Measurements from ENCODE around the gene PTPRK.
"Not testable (repeated sequence)": the region's sequence is repeated elsewhere in the genome, so short reads cannot be mapped to it uniquely, and the experiment has no call there.

PTPRK gene

DNA sequence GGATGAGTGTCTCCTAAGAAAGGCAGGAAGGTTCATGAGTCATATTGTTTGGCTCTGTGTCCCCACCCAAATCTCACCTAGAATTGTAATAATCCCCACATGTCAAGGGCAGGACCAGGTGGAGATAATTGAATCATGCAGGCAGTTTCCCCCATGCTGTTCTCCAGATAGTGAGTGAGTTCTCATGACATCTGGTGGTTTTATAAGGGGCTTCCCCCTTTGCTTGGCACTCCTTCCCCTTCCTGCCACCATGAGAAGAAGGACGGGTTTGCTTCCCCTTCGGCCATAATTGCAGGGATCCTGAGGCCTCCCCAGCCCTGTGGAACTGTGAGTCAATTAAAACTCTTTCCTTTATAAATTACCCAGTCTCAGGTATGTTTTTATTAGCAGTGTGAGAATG is 542.2 kb downstream of the PTPRK start:
- not testable (repeated sequence) for H3K4me1 ChIP-seq (ENCODE audit: control insufficient read depth, insufficient read depth, low read length); H3K9me3 ChIP-seq (replicated peaks; ENCODE audit: low read length); H3K9ac ChIP-seq (ENCODE audit: low read depth, low read length); H3K4me2 ChIP-seq (ENCODE audit: low read length); H3K4me3 ChIP-seq (ENCODE audit: low read length); H3K27me3 ChIP-seq (ENCODE audit: control insufficient read depth, insufficient read depth, low read length)
- H3K36me3 ChIP-seq (ENCODE audit: insufficient read depth, low read length) = peaks cover 40% of the 10 kb centered on the region

DNA sequence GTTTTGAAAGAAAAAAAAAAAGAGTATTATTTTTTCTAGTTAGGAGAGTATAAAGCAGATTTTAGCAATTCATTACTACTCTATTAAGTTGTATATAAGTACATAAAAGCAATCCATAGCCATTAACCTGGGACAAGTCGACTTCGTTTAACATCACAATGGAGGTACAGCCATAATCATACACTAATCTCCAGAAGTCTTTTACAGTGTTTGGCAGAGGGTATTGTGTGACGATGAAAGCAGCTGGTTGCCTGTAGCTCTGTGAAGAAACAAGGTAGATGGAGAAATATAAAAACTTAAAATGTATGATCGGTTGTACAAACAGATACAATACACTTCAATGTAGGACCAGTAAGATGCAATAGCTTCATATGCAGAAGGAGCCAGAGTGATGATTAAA is 543.6 kb downstream of the PTPRK start:
- Histone ChIP-seq H3K4me3 (ENCODE audit: low read length) (no peak overlapping the region), H3K4me2 (ENCODE audit: low read length) (no peak overlapping the region), H3K9ac (ENCODE audit: low read depth, low read length) (no peak overlapping the region), H3K36me3 (ENCODE audit: insufficient read depth, low read length) (peaks cover 44% of the 10 kb centered on the region), H3K27me3 (ENCODE audit: control insufficient read depth, insufficient read depth, low read length) (no peaks in the 10 kb centered on the region), H3K4me1 (ENCODE audit: control insufficient read depth, insufficient read depth, low read length) (peaks cover 8% of the 10 kb centered on the region), H3K9me3 (replicated peaks; ENCODE audit: low read length) (no peaks in the 10 kb centered on the region)

DNA sequence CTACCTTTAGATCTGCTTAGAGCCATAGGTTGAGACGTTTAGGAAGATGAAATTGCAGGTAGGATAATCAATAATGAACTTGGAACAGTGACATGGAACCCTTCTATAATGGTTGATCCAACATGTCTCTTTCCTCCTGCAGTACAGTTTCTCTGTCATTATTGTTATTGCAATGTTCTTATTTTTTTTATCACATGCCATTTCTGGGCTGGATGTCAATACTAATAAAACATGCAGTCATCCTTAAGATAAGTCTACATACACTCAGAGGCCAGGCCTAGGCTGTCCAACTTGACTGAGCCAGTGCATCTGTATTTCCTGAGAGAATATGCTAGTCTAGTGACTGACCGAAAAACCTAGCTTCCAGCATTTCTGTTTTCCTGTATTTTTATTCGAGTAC is 544.3 kb downstream of the PTPRK start:
- no peak overlapping the region for H3K4me2 ChIP-seq (ENCODE audit: low read length)
- H3K36me3 ChIP-seq (ENCODE audit: insufficient read depth, low read length) = peaks cover 46% of the 10 kb centered on the region
- no peaks in the 10 kb centered on the region for H3K27me3 ChIP-seq (ENCODE audit: control insufficient read depth, insufficient read depth, low read length)
- H3K4me3 ChIP-seq (ENCODE audit: low read length) = no peak overlapping the region
- H3K4me1 ChIP-seq (ENCODE audit: control insufficient read depth, insufficient read depth, low read length) = peaks cover 11% of the 10 kb centered on the region
- no peaks in the 10 kb centered on the region for H3K9me3 ChIP-seq (replicated peaks; ENCODE audit: low read length)
- H3K9ac ChIP-seq (ENCODE audit: low read depth, low read length) = no peak overlapping the region

DNA sequence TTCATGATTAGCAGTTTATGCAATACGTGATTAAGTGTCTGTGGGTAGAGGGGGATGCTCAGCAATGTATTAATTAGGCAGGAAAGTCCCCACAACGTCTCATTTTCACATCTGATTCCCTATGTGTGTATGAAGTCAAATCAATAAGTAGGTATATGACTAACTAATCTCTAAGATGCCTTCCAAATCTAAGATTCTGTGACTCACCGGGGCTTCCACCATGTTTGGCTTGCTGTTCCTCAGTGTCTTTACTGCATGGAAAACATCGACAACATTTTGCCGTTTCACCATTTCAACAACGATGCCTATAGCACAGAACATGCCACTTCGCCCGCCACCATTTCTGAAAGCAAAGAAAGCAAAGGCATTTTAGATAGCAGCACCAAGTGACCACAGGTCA is 547.6 kb downstream of the PTPRK start:
- H3K36me3 ChIP-seq (ENCODE audit: insufficient read depth, low read length) = peaks cover 37% of the 10 kb centered on the region
- H3K4me2 ChIP-seq (ENCODE audit: low read length) = no peak overlapping the region
- H3K4me1 ChIP-seq (ENCODE audit: control insufficient read depth, insufficient read depth, low read length) = peaks cover 11% of the 10 kb centered on the region
- H3K9me3 ChIP-seq (replicated peaks; ENCODE audit: low read length) = no peaks in the 10 kb centered on the region
- H3K9ac ChIP-seq (ENCODE audit: low read depth, low read length) = no peak overlapping the region
- H3K27me3 ChIP-seq (ENCODE audit: control insufficient read depth, insufficient read depth, low read length) = no peaks in the 10 kb centered on the region
- no peak overlapping the region for H3K4me3 ChIP-seq (ENCODE audit: low read length)

DNA sequence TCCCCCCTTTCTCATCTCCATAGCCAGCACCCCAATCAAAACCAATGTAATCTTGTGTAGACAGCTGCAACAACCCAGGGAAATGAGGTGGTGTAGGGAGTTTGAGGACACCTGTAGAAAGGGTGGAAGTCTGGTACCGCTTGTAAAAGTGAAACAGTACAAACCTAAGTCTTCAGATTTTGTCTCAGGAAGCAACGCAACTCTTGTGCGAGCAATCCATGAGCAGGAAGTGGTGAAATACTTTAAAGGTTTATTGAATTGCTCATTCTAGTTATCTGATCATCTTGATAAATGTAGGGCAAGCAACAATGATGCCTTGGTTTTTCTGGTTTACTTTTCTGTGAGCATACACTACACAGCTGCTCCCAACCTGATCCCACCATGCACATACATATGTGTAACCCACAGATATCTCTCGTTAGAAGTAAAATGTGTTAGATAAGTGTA is 548.4 kb downstream of the PTPRK start:
- H3K36me3 ChIP-seq (ENCODE audit: insufficient read depth, low read length) = peaks cover 28% of the 10 kb centered on the region
- no peak overlapping the region for H3K9ac ChIP-seq (ENCODE audit: low read depth, low read length)
- no peaks in the 10 kb centered on the region for H3K9me3 ChIP-seq (replicated peaks; ENCODE audit: low read length)
- H3K4me3 ChIP-seq (ENCODE audit: low read length) = no peak overlapping the region
- peaks cover 11% of the 10 kb centered on the region for H3K4me1 ChIP-seq (ENCODE audit: control insufficient read depth, insufficient read depth, low read length)
- no peaks in the 10 kb centered on the region for H3K27me3 ChIP-seq (ENCODE audit: control insufficient read depth, insufficient read depth, low read length)
- peak overlapping the region; percentile 64 for H3K4me2 ChIP-seq (ENCODE audit: low read length)

DNA sequence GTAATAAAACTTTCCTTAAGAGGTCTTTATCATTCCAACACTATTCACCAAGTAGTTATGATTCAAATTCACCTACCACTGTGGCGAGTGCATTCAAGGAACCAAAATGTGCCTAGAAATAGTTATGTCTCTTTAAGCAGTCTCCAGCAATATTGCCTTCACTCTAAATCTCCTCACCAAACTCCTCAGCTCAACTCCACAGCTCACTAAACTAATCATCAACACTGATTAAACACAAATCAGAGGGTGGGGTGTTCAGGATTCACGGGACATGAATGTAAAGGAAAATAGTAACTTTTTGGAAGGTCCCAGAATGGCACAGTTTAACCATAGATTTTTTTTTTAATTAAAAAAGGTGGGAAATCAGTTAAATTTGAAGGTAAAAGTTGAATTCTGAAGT is 549.0 kb downstream of the PTPRK start:
- no peak overlapping the region for H3K9ac ChIP-seq (ENCODE audit: low read depth, low read length)
- no peak overlapping the region for H3K4me2 ChIP-seq (ENCODE audit: low read length)
- no peaks in the 10 kb centered on the region for H3K27me3 ChIP-seq (ENCODE audit: control insufficient read depth, insufficient read depth, low read length)
- H3K4me3 ChIP-seq (ENCODE audit: low read length) = no peak overlapping the region
- H3K4me1 ChIP-seq (ENCODE audit: control insufficient read depth, insufficient read depth, low read length) = peaks cover 11% of the 10 kb centered on the region
- H3K9me3 ChIP-seq (replicated peaks; ENCODE audit: low read length) = no peaks in the 10 kb centered on the region
- H3K36me3 ChIP-seq (ENCODE audit: insufficient read depth, low read length) = peaks cover 22% of the 10 kb centered on the region

DNA sequence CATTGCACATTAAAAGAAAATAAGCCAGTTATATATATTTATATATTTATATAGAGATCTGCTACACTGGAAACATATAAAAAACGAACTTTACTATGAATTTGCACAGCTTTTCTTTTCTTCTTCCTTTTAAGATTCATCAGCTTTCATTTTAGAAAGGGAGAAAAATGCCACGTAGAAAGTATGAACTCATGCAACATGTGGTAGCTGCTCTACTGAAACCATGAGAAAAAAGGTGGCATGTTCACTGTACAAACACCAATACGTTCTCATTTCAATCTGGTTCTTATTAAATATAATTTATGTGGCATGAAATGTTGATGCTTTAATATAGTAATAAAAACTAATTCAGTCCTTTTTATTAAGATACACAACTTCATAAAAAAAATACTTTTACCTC is 550.7 kb downstream of the PTPRK start:
- H3K4me2 ChIP-seq (ENCODE audit: low read length) = no peak overlapping the region
- peaks cover 11% of the 10 kb centered on the region for H3K4me1 ChIP-seq (ENCODE audit: control insufficient read depth, insufficient read depth, low read length)
- peaks cover 17% of the 10 kb centered on the region for H3K36me3 ChIP-seq (ENCODE audit: insufficient read depth, low read length)
- no peaks in the 10 kb centered on the region for H3K27me3 ChIP-seq (ENCODE audit: control insufficient read depth, insufficient read depth, low read length)
- H3K9me3 ChIP-seq (replicated peaks; ENCODE audit: low read length) = no peaks in the 10 kb centered on the region
- no peak overlapping the region for H3K9ac ChIP-seq (ENCODE audit: low read depth, low read length)
- no peak overlapping the region for H3K4me3 ChIP-seq (ENCODE audit: low read length)

DNA sequence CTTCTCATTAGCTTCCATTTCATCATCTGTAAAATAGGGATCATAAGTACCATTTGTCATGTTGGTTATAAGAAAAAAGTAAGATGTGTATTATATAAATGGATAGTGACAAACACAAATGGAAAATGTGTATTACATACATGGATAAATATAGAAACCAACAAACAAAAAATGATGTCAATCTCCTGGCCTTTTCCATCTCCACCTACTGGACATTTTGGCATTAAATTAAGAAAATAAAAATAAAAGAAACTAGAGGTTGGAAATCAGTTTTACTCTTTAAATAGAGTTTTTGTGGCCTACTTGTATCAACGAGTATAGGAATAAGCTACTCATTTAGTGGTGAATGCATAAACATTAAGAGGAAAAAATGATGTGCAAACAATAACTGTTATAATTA is 552.0 kb downstream of the PTPRK start:
- peaks cover 11% of the 10 kb centered on the region for H3K4me1 ChIP-seq (ENCODE audit: control insufficient read depth, insufficient read depth, low read length)
- H3K27me3 ChIP-seq (ENCODE audit: control insufficient read depth, insufficient read depth, low read length) = no peaks in the 10 kb centered on the region

DNA sequence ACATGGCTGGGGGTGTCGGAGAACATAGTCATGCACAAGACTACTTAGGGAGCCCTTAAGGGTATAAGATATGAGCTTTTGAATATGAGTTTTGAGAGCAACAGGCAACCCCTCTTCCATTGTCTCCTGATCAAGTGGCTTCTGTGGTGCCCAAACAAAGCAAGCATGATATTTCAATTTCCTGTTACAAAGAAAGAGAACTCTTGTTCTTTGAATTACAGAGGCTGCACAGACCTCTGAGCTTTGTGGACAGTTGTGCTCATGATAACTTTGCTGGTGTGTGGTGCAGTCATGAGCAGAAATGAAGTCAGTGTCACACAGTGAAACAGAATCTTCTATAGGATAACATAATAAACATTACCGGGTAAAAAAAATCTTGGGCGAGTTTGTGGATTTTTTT is 552.7 kb downstream of the PTPRK start:
- Histone ChIP-seq H3K4me2 (ENCODE audit: low read length) (no peak overlapping the region), H3K9ac (ENCODE audit: low read depth, low read length) (no peak overlapping the region), H3K4me1 (ENCODE audit: control insufficient read depth, insufficient read depth, low read length) (peaks cover 11% of the 10 kb centered on the region), H3K9me3 (replicated peaks; ENCODE audit: low read length) (no peaks in the 10 kb centered on the region), H3K36me3 (ENCODE audit: insufficient read depth, low read length) (peaks cover 12% of the 10 kb centered on the region), H3K27me3 (ENCODE audit: control insufficient read depth, insufficient read depth, low read length) (no peaks in the 10 kb centered on the region), H3K4me3 (ENCODE audit: low read length) (no peak overlapping the region)

More for the DNA sequence above, 552.0 kb downstream of the PTPRK start:
- Histone ChIP-seq H3K9me3 (replicated peaks; ENCODE audit: low read length) (no peaks in the 10 kb centered on the region), H3K9ac (ENCODE audit: low read depth, low read length) (no peak overlapping the region), H3K4me2 (ENCODE audit: low read length) (no peak overlapping the region), H3K36me3 (ENCODE audit: insufficient read depth, low read length) (peaks cover 17% of the 10 kb centered on the region), H3K4me3 (ENCODE audit: low read length) (no peak overlapping the region)

DNA sequence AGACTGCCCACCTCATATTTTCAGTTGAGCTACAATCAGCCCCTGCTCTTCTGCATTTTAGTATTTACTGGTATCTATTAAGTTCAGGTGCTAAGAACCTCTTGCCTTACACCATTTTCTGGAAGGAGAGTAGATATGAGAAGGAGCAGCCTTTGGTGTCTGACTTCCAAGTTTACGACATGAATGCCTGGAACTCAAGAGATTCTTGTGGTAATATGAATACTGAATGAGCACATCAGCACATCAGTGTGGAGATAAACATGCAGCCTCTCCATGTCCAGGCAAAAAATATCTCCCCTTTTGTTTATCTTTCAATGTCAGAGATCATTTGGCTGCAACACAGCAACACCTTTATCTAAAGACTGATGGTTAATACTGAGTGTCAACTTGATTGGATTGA is 553.8 kb downstream of the PTPRK start:
- Histone ChIP-seq H3K4me3 (ENCODE audit: low read length) (no peak overlapping the region), H3K27me3 (ENCODE audit: control insufficient read depth, insufficient read depth, low read length) (no peaks in the 10 kb centered on the region), H3K4me1 (ENCODE audit: control insufficient read depth, insufficient read depth, low read length) (peaks cover 1% of the 10 kb centered on the region), H3K9me3 (replicated peaks; ENCODE audit: low read length) (no peaks in the 10 kb centered on the region), H3K36me3 (ENCODE audit: insufficient read depth, low read length) (peaks cover 2% of the 10 kb centered on the region), H3K9ac (ENCODE audit: low read depth, low read length) (no peak overlapping the region), H3K4me2 (ENCODE audit: low read length) (no peak overlapping the region)

DNA sequence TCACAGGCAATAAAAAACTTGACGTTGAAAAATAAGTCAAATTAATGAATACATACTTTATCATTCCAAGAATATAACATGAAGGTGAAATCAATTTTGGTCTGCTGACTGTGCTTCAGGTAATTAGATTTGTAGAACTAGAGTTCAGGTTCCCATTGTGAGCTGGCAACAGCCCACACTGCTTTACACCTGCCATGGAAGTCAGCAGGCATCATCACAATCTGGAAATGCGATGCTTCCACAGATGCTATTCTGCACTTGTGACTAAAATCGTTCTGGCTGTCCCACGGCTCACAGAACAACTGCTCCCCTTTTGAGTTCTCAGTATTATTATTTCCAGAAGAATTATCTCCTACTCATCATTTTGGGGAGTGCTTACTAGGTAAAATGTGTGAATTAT is 556.9 kb downstream of the PTPRK start:
- Histone ChIP-seq H3K36me3 (ENCODE audit: insufficient read depth, low read length) (no peaks in the 10 kb centered on the region), H3K9ac (ENCODE audit: low read depth, low read length) (no peak overlapping the region), H3K4me2 (ENCODE audit: low read length) (no peak overlapping the region), H3K4me1 (ENCODE audit: control insufficient read depth, insufficient read depth, low read length) (no peaks in the 10 kb centered on the region), H3K27me3 (ENCODE audit: control insufficient read depth, insufficient read depth, low read length) (no peaks in the 10 kb centered on the region), H3K4me3 (ENCODE audit: low read length) (no peak overlapping the region), H3K9me3 (replicated peaks; ENCODE audit: low read length) (no peaks in the 10 kb centered on the region)

DNA sequence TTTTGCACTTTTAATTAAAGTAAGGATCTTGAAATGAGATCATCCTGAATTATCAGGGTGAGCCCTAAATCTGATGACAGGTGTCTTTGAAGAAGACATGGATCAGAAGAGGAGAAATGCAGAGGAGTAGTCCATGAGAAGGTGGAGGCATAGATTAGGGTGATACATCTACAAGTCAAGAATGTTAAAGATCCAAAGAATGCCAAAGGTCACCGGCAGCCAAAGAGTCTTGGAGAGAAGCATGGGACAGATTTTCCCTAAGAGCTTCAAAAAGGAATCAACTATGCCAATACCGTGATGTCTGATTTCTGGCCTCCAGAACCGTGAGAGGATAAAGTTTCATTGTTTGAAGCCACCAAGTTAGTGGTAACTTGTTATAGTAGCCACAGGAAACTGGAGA is 560.5 kb downstream of the PTPRK start:
- Histone ChIP-seq H3K27me3 (ENCODE audit: control insufficient read depth, insufficient read depth, low read length) (no peaks in the 10 kb centered on the region), H3K4me1 (ENCODE audit: control insufficient read depth, insufficient read depth, low read length) (no peaks in the 10 kb centered on the region), H3K4me3 (ENCODE audit: low read length) (no peak overlapping the region), H3K4me2 (ENCODE audit: low read length) (no peak overlapping the region), H3K9me3 (replicated peaks; ENCODE audit: low read length) (no peaks in the 10 kb centered on the region), H3K9ac (ENCODE audit: low read depth, low read length) (no peak overlapping the region), H3K36me3 (ENCODE audit: insufficient read depth, low read length) (no peaks in the 10 kb centered on the region)
